Measurements from ENCODE around the gene SNX6.

DNA sequence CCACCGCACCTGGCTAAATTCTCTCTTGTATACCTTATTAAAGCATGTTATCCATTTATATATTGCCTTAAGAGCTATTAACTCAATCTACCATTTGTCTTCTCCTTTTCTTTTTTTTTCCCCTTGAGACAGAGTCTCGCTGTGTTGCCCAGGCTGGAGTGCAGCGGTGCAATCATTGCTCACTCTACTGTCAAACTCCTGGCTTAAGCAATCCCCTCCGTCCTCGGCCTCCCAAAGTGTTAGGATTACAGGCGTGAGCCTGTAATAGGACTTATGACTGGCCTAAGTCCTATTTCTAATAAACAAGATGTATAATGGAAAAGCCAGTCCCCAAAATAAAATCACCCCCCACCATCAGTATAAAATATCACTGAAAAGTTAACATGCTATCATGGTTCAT lies 14.4 kb downstream of the SNX6 start:
- TF ChIP-seq CTCF (IDR thresholded peaks at IDR 0.05) (no peak), EZH2 (IDR thresholded peaks at IDR 0.05) (no peak), EZH2phosphoT487 (IDR thresholded peaks at IDR 0.05) (no peak)

All from neural progenitor cell (in vitro differentiated cells).